ENCODE data around the gene SIAH1.
"Not testable (repeated sequence)": the region's sequence is repeated elsewhere in the genome, so short reads cannot be mapped to it uniquely, and the experiment has no call there.

SIAH1 gene

GRCh38 chr16:48392407-48392806 is 7.2 kb upstream of the SIAH1 start:
- no peak for DNase-seq

- no peak for DNase-seq
These were observed 1.5 kb upstream of the SIAH1 start for GRCh38 chr16:48386559-48387312.

GRCh38 chr16:48384520-48385252 is 527 bp downstream of the SIAH1 start:
- peak; percentile 53 for DNase-seq

GRCh38 chr16:48383877-48384519 is 1.2 kb downstream of the SIAH1 start:
- peak; percentile 27 for DNase-seq

GRCh38 chr16:48383009-48383876 is 2.0 kb downstream of the SIAH1 start:
- DNase-seq, result no peak

GRCh38 chr16:48382131-48382530 is 3.1 kb downstream of the SIAH1 start:
- no peak for DNase-seq

- peak; percentile 56 for DNase-seq
These were observed 4.0 kb downstream of the SIAH1 start for GRCh38 chr16:48381201-48381600.

- no peak for DNase-seq
These were observed 6.4 kb downstream of the SIAH1 start for GRCh38 chr16:48378836-48379235.

GRCh38 chr16:48378276-48378675 is 6.9 kb downstream of the SIAH1 start:
- no peak for DNase-seq

- not testable (repeated sequence) for DNase-seq
These were observed 7.9 kb downstream of the SIAH1 start for GRCh38 chr16:48377301-48377700.

GRCh38 chr16:48374255-48374654 is 11.0 kb downstream of the SIAH1 start:
- DNase-seq, result no peak

GRCh38 chr16:48373258-48374029 is 11.8 kb downstream of the SIAH1 start:
- no peak for DNase-seq

- DNase-seq, result no peak
These were observed 12.5 kb downstream of the SIAH1 start for GRCh38 chr16:48372744-48373143.

- DNase-seq, result no peak
These were observed 13.8 kb downstream of the SIAH1 start for GRCh38 chr16:48371393-48371780.

- DNase-seq, result not testable (repeated sequence)
These were observed 14.4 kb downstream of the SIAH1 start for GRCh38 chr16:48370668-48371392.

GRCh38 chr16:48370229-48370628 is 15.0 kb downstream of the SIAH1 start:
- no peak for DNase-seq

GRCh38 chr16:48369765-48370164 is 15.4 kb downstream of the SIAH1 start:
- DNase-seq, result no peak

GRCh38 chr16:48367441-48368049 is 17.7 kb downstream of the SIAH1 start:
- no peak for DNase-seq

- DNase-seq, result peak; percentile 87
These were observed 18.8 kb downstream of the SIAH1 start for GRCh38 chr16:48366165-48367093.

All from EL (cell line).